ENCODE data around the gene MVB12B.

MVB12B gene

GRCh38 chr9:126503333-126504085 is 176.9 kb downstream of the MVB12B start:
- TF ChIP-seq CTCF (conservative IDR thresholded peaks at IDR 0.05) = no peak
- no peak overlapping the region for H3K27ac ChIP-seq

GRCh38 chr9:126504086-126504976 is 177.7 kb downstream of the MVB12B start:
- TF ChIP-seq CTCF (conservative IDR thresholded peaks at IDR 0.05) = no peak

GRCh38 chr9:126504977-126505455 is 178.4 kb downstream of the MVB12B start:
- no peak for TF ChIP-seq CTCF (conservative IDR thresholded peaks at IDR 0.05)
- H3K27ac ChIP-seq = no peak overlapping the region

More at GRCh38 chr9:126504086-126504976, 177.7 kb downstream of the MVB12B start:
- H3K27ac ChIP-seq = no peak overlapping the region

- no peak for TF ChIP-seq CTCF (conservative IDR thresholded peaks at IDR 0.05)
- H3K27ac ChIP-seq = no peak overlapping the region
Observed at GRCh38 chr9:126505697-126506346, 179.2 kb downstream of the MVB12B start.

GRCh38 chr9:126506361-126507317 is 180.0 kb downstream of the MVB12B start:
- no peak for TF ChIP-seq CTCF (conservative IDR thresholded peaks at IDR 0.05)
- H3K27ac ChIP-seq = no peak overlapping the region; the same call in 1 of the 2 replicates

- TF ChIP-seq CTCF (conservative IDR thresholded peaks at IDR 0.05) = no peak
- no peak overlapping the region; the same call in 1 of the 2 replicates for H3K27ac ChIP-seq
Observed at GRCh38 chr9:126507318-126508109, 180.9 kb downstream of the MVB12B start.
